Panc1 (cell line): ENCODE data around the gene PSMA5. TPM values are rescaled to one million over a fixed set of nuclear protein-coding genes. Genes with fewer than 3 reads are reported as not detected.

ENCODE experiments used
- ATAC-seq: fragments of 200-7000 bp; cut with Tn5 transposase; 2 replicates; pipeline ENCODE4 v1.9.1; 2020; ENCODE audit warnings: mild to moderate bottlenecking, moderate library complexity
- BruUV-seq: library from RNA; stranded (reverse); fragments of 400-500 nt; replicated peaks from 2 replicates; lab custom pipeline; 2021; lab: Mats Ljungman, UMichigan
- CTCF ChIA-PET: fragments of 300-600 bp; sonication (Branson Sonifier 250); formaldehyde crosslinking; loops from one replicate; lab custom pipeline; 2022; ENCODE audit warnings: antibody characterized with exemption; lab: Charles Lee
- POLR2A ChIA-PET: fragments of 300-600 bp; sonication (Branson Sonifier 250); formaldehyde crosslinking; loops from one replicate; lab custom pipeline; 2022; ENCODE audit warnings: antibody characterized with exemption; lab: Charles Lee
- DNase-seq: peaks from one replicate; pipeline ENCODE4 v3.0.0-alpha.2; 2010; ENCODE audit warnings: low read depth, low spot score
- H3K27ac ChIP-seq: 2 replicates; pipeline ENCODE4 v1.5.1; 2011; ENCODE audit warnings: mild to moderate bottlenecking, low read length, inconsistent platforms
- H3K27me3 ChIP-seq: fragments of 200-500 bp; sonication (Bioruptor generic); 2 replicates; pipeline ENCODE4 v1.6.0; 2014; ENCODE audit warnings: low read length, inconsistent platforms; ENCODE audit not compliant: control insufficient read depth, insufficient read depth
- H3K36me3 ChIP-seq: fragments of 200-500 bp; sonication (Bioruptor generic); 2 replicates; pipeline ENCODE4 v1.5.1; 2014; ENCODE audit warnings: inconsistent platforms, mild to moderate bottlenecking, low read length, moderate library complexity; ENCODE audit not compliant: control insufficient read depth, insufficient read depth
- H3K4me1 ChIP-seq: 2 replicates; pipeline ENCODE4 v1.5.1; 2011; ENCODE audit warnings: inconsistent platforms, mild to moderate bottlenecking, low read length, moderate library complexity; ENCODE audit not compliant: control insufficient read depth, insufficient read depth
- H3K4me3 ChIP-seq, 2 experiments: 2 replicates each; pipeline ENCODE4 v1.5.1; 2011 to 2012; ENCODE audit warnings: low read depth in 2 of 2, low read length in 2 of 2, mild to moderate bottlenecking in 2 of 2, inconsistent platforms in 1 of 2, moderate library complexity in 1 of 2
- H3K9me3 ChIP-seq: fragments of 200-500 bp; sonication (Bioruptor generic); 2 replicates; pipeline ENCODE4 v1.5.1; 2014; ENCODE audit warnings: low read depth, mild to moderate bottlenecking, inconsistent platforms, low read length, moderate library complexity; ENCODE audit not compliant: control insufficient read depth, insufficient read depth
- POLR2AphosphoS5 ChIP-seq: IDR thresholded peaks from 2 replicates; pipeline ENCODE4 v1.6.1; 2012; ENCODE audit warnings: mild to moderate bottlenecking, low read depth, low read length, moderate library complexity
- SIN3A ChIP-seq: IDR thresholded peaks from 2 replicates; pipeline ENCODE4 v1.6.1; 2012; ENCODE audit warnings: low read depth, mild to moderate bottlenecking, low read length, moderate library complexity, borderline replicate concordance; ENCODE audit not compliant: insufficient read depth
- TCF7L2 ChIP-seq: IDR thresholded peaks from 2 replicates; pipeline ENCODE4 v1.6.1; 2011; ENCODE audit warnings: mild to moderate bottlenecking, low read depth, low read length, inconsistent platforms
- in situ Hi-C: cut with HindIII; loops from 2 replicates; pipeline ENCODE4 v1.10.0; 2016; ENCODE audit warnings: low sequenced_read_pairs, low pct_unique_long_range_greater_than_20kb
- intact Hi-C: fragments of 100-400 bp; cut with micrococcal nuclease; formaldehyde crosslinking; loops from one replicate; pipeline ENCODE4 v1.10.0; 2022; ENCODE audit not compliant: unreplicated experiment
- total RNA-seq: library from RNA; stranded (reverse); gene quantifications from one replicate; pipeline ENCODE4 v1.2.1, GENCODE V29; 2021; ENCODE audit not compliant: unreplicated experiment
- TF ChIP-seq, protein P1 (sequence below), 2 experiments: IDR thresholded peaks; 2 replicates each; pipeline ENCODE4 v1.6.1; 2011 to 2012; ENCODE audit warnings: low read depth in 2 of 2, control low read depth in 1 of 2, low read length in 1 of 2, mild to moderate bottlenecking in 1 of 2, moderate library complexity in 1 of 2; ENCODE audit not compliant: insufficient read depth in 1 of 2
- TF ChIP-seq, protein P2 (sequence below): fragments of 450-650 bp; IDR thresholded peaks from 2 replicates; pipeline ENCODE4 v1.5.1; 2017; ENCODE audit warnings: mild to moderate bottlenecking

The PSMA5 gene
- total RNA-seq, 1 experiment from 2014 or later = 118 TPM

DNA sequence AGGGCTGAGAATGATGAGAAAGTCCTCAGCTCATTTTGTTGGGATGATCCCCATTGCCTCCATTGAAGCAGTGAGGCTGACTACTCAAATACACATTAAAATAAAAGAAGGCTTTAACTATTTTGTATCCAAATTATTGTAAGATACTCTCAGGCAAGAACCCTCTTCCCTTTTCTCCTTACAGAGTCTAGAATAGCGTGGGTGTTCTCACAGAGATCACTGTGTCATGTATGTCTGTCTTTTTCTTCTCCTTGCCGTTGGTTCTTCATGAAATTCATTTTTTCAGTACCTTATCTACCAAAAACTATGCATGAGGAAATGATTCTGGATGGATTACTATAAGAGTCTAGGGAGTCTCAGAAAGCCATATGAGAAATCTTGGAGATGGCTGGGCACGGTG is 58.6 kb downstream of the PSMA5 start:
- TF ChIP-seq, protein P1, sequence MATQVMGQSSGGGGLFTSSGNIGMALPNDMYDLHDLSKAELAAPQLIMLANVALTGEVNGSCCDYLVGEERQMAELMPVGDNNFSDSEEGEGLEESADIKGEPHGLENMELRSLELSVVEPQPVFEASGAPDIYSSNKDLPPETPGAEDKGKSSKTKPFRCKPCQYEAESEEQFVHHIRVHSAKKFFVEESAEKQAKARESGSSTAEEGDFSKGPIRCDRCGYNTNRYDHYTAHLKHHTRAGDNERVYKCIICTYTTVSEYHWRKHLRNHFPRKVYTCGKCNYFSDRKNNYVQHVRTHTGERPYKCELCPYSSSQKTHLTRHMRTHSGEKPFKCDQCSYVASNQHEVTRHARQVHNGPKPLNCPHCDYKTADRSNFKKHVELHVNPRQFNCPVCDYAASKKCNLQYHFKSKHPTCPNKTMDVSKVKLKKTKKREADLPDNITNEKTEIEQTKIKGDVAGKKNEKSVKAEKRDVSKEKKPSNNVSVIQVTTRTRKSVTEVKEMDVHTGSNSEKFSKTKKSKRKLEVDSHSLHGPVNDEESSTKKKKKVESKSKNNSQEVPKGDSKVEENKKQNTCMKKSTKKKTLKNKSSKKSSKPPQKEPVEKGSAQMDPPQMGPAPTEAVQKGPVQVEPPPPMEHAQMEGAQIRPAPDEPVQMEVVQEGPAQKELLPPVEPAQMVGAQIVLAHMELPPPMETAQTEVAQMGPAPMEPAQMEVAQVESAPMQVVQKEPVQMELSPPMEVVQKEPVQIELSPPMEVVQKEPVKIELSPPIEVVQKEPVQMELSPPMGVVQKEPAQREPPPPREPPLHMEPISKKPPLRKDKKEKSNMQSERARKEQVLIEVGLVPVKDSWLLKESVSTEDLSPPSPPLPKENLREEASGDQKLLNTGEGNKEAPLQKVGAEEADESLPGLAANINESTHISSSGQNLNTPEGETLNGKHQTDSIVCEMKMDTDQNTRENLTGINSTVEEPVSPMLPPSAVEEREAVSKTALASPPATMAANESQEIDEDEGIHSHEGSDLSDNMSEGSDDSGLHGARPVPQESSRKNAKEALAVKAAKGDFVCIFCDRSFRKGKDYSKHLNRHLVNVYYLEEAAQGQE (IDR thresholded peaks at IDR 0.05; ENCODE audit: insufficient read depth in 1 of 2, low read depth in 2 of 2, low read length in 1 of 2) = no peak
- DNase-seq (no peak), ATAC-seq (no peak)
- H3K4me3 ChIP-seq = no peak overlapping the region
- ChIA-PET POLR2A (no interaction called here), CTCF (interaction anchor here (0.6 kb wide), 1 partner anchor 36 kb away, joined by 6 read pairs; no protein-coding TSS in a partner anchor)
- no peaks in the 10 kb centered on the region for H3K36me3 ChIP-seq
- no peaks in the 10 kb centered on the region for H3K9me3 ChIP-seq
- no peaks in the 10 kb centered on the region for H3K4me1 ChIP-seq
- no TSS peak for BruUV-seq
- no peak overlapping the region for H3K27ac ChIP-seq
- in situ Hi-C loops = no loop called here
- no peaks in the 10 kb centered on the region for H3K27me3 ChIP-seq
- intact Hi-C loops = no loop called here

- intact Hi-C loops = no loop called here
- TF ChIP-seq, protein P2, sequence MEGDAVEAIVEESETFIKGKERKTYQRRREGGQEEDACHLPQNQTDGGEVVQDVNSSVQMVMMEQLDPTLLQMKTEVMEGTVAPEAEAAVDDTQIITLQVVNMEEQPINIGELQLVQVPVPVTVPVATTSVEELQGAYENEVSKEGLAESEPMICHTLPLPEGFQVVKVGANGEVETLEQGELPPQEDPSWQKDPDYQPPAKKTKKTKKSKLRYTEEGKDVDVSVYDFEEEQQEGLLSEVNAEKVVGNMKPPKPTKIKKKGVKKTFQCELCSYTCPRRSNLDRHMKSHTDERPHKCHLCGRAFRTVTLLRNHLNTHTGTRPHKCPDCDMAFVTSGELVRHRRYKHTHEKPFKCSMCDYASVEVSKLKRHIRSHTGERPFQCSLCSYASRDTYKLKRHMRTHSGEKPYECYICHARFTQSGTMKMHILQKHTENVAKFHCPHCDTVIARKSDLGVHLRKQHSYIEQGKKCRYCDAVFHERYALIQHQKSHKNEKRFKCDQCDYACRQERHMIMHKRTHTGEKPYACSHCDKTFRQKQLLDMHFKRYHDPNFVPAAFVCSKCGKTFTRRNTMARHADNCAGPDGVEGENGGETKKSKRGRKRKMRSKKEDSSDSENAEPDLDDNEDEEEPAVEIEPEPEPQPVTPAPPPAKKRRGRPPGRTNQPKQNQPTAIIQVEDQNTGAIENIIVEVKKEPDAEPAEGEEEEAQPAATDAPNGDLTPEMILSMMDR = no peak
- TF ChIP-seq POLR2AphosphoS5 (no peak), TCF7L2 (no peak), SIN3A (no peak)
- TF ChIP-seq, protein P1 (IDR thresholded peaks at IDR 0.05; ENCODE audit: insufficient read depth in 1 of 2, low read depth in 2 of 2, low read length in 1 of 2) = no peak
- CTCF ChIA-PET = no interaction called here
- no peaks in the 10 kb centered on the region for H3K4me1 ChIP-seq
- no peak overlapping the region for H3K4me3 ChIP-seq
- no peaks in the 10 kb centered on the region for H3K36me3 ChIP-seq
- ATAC-seq (no peak), DNase-seq (no peak)
- POLR2A ChIA-PET = no interaction called here
- no TSS peak for BruUV-seq
- H3K27me3 ChIP-seq = no peaks in the 10 kb centered on the region
- H3K9me3 ChIP-seq = no peaks in the 10 kb centered on the region
- in situ Hi-C loops = no loop called here
- no peak overlapping the region for H3K27ac ChIP-seq
Measured at GRCh38 chr1:109365642-109366204, 60.5 kb downstream of the PSMA5 start.
